CD4-positive, alpha-beta T cell treated with Interferon alpha-2 for 1 hour (primary cell): Measurements from ENCODE around the gene MYADML2.

Experiments used
- DNase-seq, 2 donors: peaks; one replicate each; pipeline ENCODE4 v3.0.0-alpha.2; 2020 to 2022

MYADML2 gene

GRCh38 chr17:81890447-81891302 is 56.4 kb downstream of the MYADML2 start:
- peak in 1 of 2 donors; percentile 21 for DNase-seq
